ENCODE results near the gene TP53I3. TPM values are rescaled to one million over a fixed set of nuclear protein-coding genes. Genes with fewer than 3 reads are reported as not detected.
A peak's percentile ranks its signal among the peaks of the same experiment; 100 is the strongest.

Gene TP53I3
- total RNA-seq, 2 donors from 2014 or later: 18.5 to 36.8 TPM

- peak within 1 kb of the TSS; percentile 65 to 93 for H3K4me3 ChIP-seq
- intact Hi-C loops (cut with DNase I): no loop called here
- TF ChIP-seq POLR2A (IDR thresholded peaks at IDR 0.05) (peak; percentile 17 to 53 (median 23)), CTCF (IDR thresholded peaks at IDR 0.05) (no peak)
- H3K27ac ChIP-seq: peak within 1 kb of the TSS in 3 of 4 donors; percentile 23 to 58 (median 45)
- no peaks in the 10 kb centered on the region for H3K27me3 ChIP-seq
- H3K4me1 ChIP-seq: peaks cover 33% of the 10 kb centered on the region
- DNase-seq (peak; percentile 50 to 76 (median 64)), ATAC-seq (peak; percentile 30)
- no peaks in the 10 kb centered on the region for H3K36me3 ChIP-seq (replicated peaks in 1 of 2; ENCODE audit: insufficient read depth in 1 of 2, low read depth in 2 of 2)
- H3K9me3 ChIP-seq: no peaks in the 10 kb centered on the region
- WGBS, 2 donors: 0 to 1% methylated on average over 17 to 41 of the region's 52 CpGs
These were observed 35.1 kb downstream of the TP53I3 start, which contains the start of gene FKBP1B for GRCh38 chr2:24049485-24050021. FKBP1B (plus strand) TSS chr2:24049741; CDS start chr2:24049850, 109 bp downstream.

- H3K9me3 ChIP-seq: no peaks in the 10 kb centered on the region
- no peak for TF ChIP-seq CTCF (IDR thresholded peaks at IDR 0.05)
- no peak for TF ChIP-seq POLR2A (IDR thresholded peaks at IDR 0.05)
- no peaks in the 10 kb centered on the region for H3K36me3 ChIP-seq (replicated peaks in 1 of 2; ENCODE audit: insufficient read depth in 1 of 2, low read depth in 2 of 2)
- peaks cover 33% of the 10 kb centered on the region for H3K4me1 ChIP-seq
- DNase-seq (no peak), ATAC-seq (no peak)
- H3K27me3 ChIP-seq: no peaks in the 10 kb centered on the region
- intact Hi-C loops (cut with DNase I): no loop called here
- no peak overlapping the region for H3K27ac ChIP-seq
- 17 to 26% methylated on average over 23 of the region's 23 CpGs for WGBS, 2 donors
- peak overlapping the region in 1 of 2 donors; percentile 65 for H3K4me3 ChIP-seq
These were observed 35.7 kb downstream of the TP53I3 start for GRCh38 chr2:24048769-24049484.

- 34 to 44% methylated on average over 8 of the region's 8 CpGs for WGBS, 2 donors
- H3K4me1 ChIP-seq: peaks cover 33% of the 10 kb centered on the region
- no peak for DNase-seq
- H3K27ac ChIP-seq: no peak overlapping the region
- no peak for ATAC-seq
- H3K4me3 ChIP-seq: no peak overlapping the region
- no peaks in the 10 kb centered on the region for H3K36me3 ChIP-seq (replicated peaks in 1 of 2; ENCODE audit: insufficient read depth in 1 of 2, low read depth in 2 of 2)
- no peaks in the 10 kb centered on the region for H3K9me3 ChIP-seq
- H3K27me3 ChIP-seq: no peaks in the 10 kb centered on the region
- TF ChIP-seq CTCF (IDR thresholded peaks at IDR 0.05) (no peak), POLR2A (IDR thresholded peaks at IDR 0.05) (no peak)
- intact Hi-C loops (cut with DNase I): no loop called here
These were observed 37.0 kb downstream of the TP53I3 start for GRCh38 chr2:24047703-24048033.

GRCh38 chr2:24046930-24047702 is 37.5 kb downstream of the TP53I3 start, which contains the start of gene WDCP:
WDCP (minus strand) TSS chr2:24047391; CDS start chr2:24039494, 7,897 bp downstream.
- Histone ChIP-seq H3K36me3 (replicated peaks in 1 of 2; ENCODE audit: insufficient read depth in 1 of 2, low read depth in 2 of 2) (no peaks in the 10 kb centered on the region), H3K9me3 (no peaks in the 10 kb centered on the region), H3K27ac (peak within 1 kb of the TSS in 3 of 4 donors; percentile 44 to 61 (median 47)), H3K4me3 (peak within 1 kb of the TSS; percentile 33 to 57), H3K4me1 (peaks cover 33% of the 10 kb centered on the region), H3K27me3 (no peaks in the 10 kb centered on the region)
- 0 to 1% methylated on average over 27 to 38 of the region's 38 CpGs for WGBS, 2 donors
- intact Hi-C loops (cut with DNase I): no loop called here
- DNase-seq (peak; percentile 93 to 98 (median 96)), ATAC-seq (peak; percentile 100)
- TF ChIP-seq POLR2A (IDR thresholded peaks at IDR 0.05) (peak in 2 of 3 donors; percentile 78 to 79), CTCF (IDR thresholded peaks at IDR 0.05) (no peak)
